IMR-90 (cell line): ENCODE measurements around the gene SLC6A20. TPM values are rescaled to one million over a fixed set of nuclear protein-coding genes. Genes with fewer than 3 reads are reported as not detected.

Source experiments
- ATAC-seq: fragments of 200-7000 bp; cut with Tn5 transposase; 2 replicates; pipeline ENCODE4 v1.9.1; 2020; ENCODE audit warnings: low read depth, mild to moderate bottlenecking, moderate library complexity
- BruUV-seq: library from RNA; stranded (reverse); fragments of 400-500 nt; replicated peaks from 2 replicates; lab custom pipeline; 2021; lab: Mats Ljungman, UMichigan
- CTCF ChIA-PET: fragments of 300-600 bp; formaldehyde crosslinking; extraction: SDS; loops from one replicate; lab custom pipeline; 2021; ENCODE audit warnings: antibody characterized with exemption; lab: Yijun Ruan, JAX
- POLR2A ChIA-PET: fragments of 300-600 bp; sonication (Branson Sonifier 250); formaldehyde crosslinking; loops from one replicate; lab custom pipeline; 2022; ENCODE audit warnings: antibody characterized with exemption; ENCODE audit not compliant: unreplicated experiment; lab: Charles Lee
- DNase-seq: peaks from one replicate; pipeline ENCODE4 v3.0.0; 2013
- H2AFZ ChIP-seq: replicated peaks from 2 replicates; pipeline ENCODE3; 2013; ENCODE audit warnings: low read length, mild to moderate bottlenecking; ENCODE audit not compliant: poor library complexity
- H2AK5ac ChIP-seq: 2 replicates; pipeline ENCODE4 v1.6.1; 2013; ENCODE audit warnings: low read depth, low read length, inconsistent platforms
- H2AK9ac ChIP-seq: replicated peaks from 2 replicates; pipeline ENCODE3; 2013; ENCODE audit warnings: mild to moderate bottlenecking, low read depth, low read length, moderate library complexity; ENCODE audit not compliant: poor library complexity
- H2BK120ac ChIP-seq: 2 replicates; pipeline ENCODE4 v1.6.1; 2013; ENCODE audit warnings: low read depth, low read length, inconsistent platforms
- H2BK15ac ChIP-seq: 3 replicates; pipeline ENCODE4 v1.6.1; 2013; ENCODE audit warnings: low read depth, low read length, inconsistent platforms
- H2BK20ac ChIP-seq: 2 replicates; pipeline ENCODE4 v1.6.1; 2013; ENCODE audit warnings: low read depth, mild to moderate bottlenecking, inconsistent platforms, low read length, moderate library complexity
- H2BK5ac ChIP-seq: 2 replicates; pipeline ENCODE4 v1.6.1; 2013; ENCODE audit warnings: mild to moderate bottlenecking, low read depth, low read length, inconsistent platforms; ENCODE audit not compliant: poor library complexity, severe bottlenecking
- H3K14ac ChIP-seq: replicated peaks from 2 replicates; pipeline ENCODE4 v1.6.1; 2013; ENCODE audit warnings: low read depth, low read length, inconsistent platforms
- H3K18ac ChIP-seq: 2 replicates; pipeline ENCODE4 v1.6.1; 2013; ENCODE audit warnings: low read depth, low read length, control low read depth
- H3K23ac ChIP-seq: 2 replicates; pipeline ENCODE4 v1.6.1; 2013; ENCODE audit warnings: low read depth, low read length, inconsistent platforms
- H3K27ac ChIP-seq: 2 replicates; pipeline ENCODE4 v1.5.1; 2013; ENCODE audit warnings: mild to moderate bottlenecking, control low read depth, low read length; ENCODE audit not compliant: insufficient read depth
- H3K27me3 ChIP-seq: 2 replicates; pipeline ENCODE4 v1.6.1; 2013; ENCODE audit warnings: low read length; ENCODE audit not compliant: control insufficient read depth, insufficient read depth
- H3K36me3 ChIP-seq: 2 replicates; pipeline ENCODE4 v1.6.1; 2013; ENCODE audit warnings: low read length, mixed read lengths; ENCODE audit not compliant: control insufficient read depth, insufficient read depth
- H3K4ac ChIP-seq: 2 replicates; pipeline ENCODE4 v1.6.1; 2013; ENCODE audit warnings: low read depth, low read length, inconsistent platforms
- H3K4me1 ChIP-seq: 2 replicates; pipeline ENCODE4 v1.6.1; 2013; ENCODE audit warnings: low read length, mixed read lengths; ENCODE audit not compliant: control insufficient read depth, insufficient read depth
- H3K4me2 ChIP-seq: 2 replicates; pipeline ENCODE4 v1.6.1; 2013; ENCODE audit warnings: low read depth, mild to moderate bottlenecking, control low read depth, low read length, moderate library complexity
- H3K4me3 ChIP-seq: 2 replicates; pipeline ENCODE4 v1.5.1; 2013; ENCODE audit warnings: low read depth, mild to moderate bottlenecking, control low read depth, low read length, moderate library complexity; ENCODE audit not compliant: insufficient read depth
- H3K56ac ChIP-seq: 2 replicates; pipeline ENCODE4 v1.6.1; 2013; ENCODE audit warnings: low read length, inconsistent platforms; ENCODE audit not compliant: insufficient read depth; ENCODE audit errors: extremely low read depth
- H3K79me1 ChIP-seq, 2 experiments: 2 replicates each; pipeline ENCODE4 v1.6.1; 2013; ENCODE audit warnings: low read length in 2 of 2, inconsistent platforms in 1 of 2, low read depth in 1 of 2
- H3K9ac ChIP-seq: 2 replicates; pipeline ENCODE4 v1.6.1; 2013; ENCODE audit warnings: low read depth, low read length, control low read depth
- H3K9me1 ChIP-seq: 2 replicates; pipeline ENCODE4 v1.6.1; 2013; ENCODE audit warnings: low read length, inconsistent platforms; ENCODE audit not compliant: insufficient read depth
- H3K9me3 ChIP-seq: 2 replicates; pipeline ENCODE4 v1.6.1; 2013; ENCODE audit warnings: low read length; ENCODE audit not compliant: control insufficient read depth, insufficient read depth
- H4K20me1 ChIP-seq: 2 replicates; pipeline ENCODE4 v1.6.1; 2013; ENCODE audit warnings: low read length, inconsistent platforms; ENCODE audit not compliant: insufficient read depth
- H4K5ac ChIP-seq: 2 replicates; pipeline ENCODE4 v1.6.1; 2013; ENCODE audit warnings: mild to moderate bottlenecking, low read depth, low read length, control low read depth
- H4K8ac ChIP-seq, 2 experiments: 2 replicates each; pipeline ENCODE4 v1.6.1; 2013; ENCODE audit warnings: low read depth in 2 of 2, low read length in 2 of 2, control low read depth in 1 of 2, inconsistent platforms in 1 of 2
- H4K91ac ChIP-seq: 2 replicates; pipeline ENCODE4 v1.6.1; 2013; ENCODE audit warnings: low read depth, low read length, inconsistent platforms; ENCODE audit not compliant: insufficient read depth
- CEBPB ChIP-seq: IDR thresholded peaks from 2 replicates; pipeline ENCODE4 v1.6.1; 2012; ENCODE audit warnings: low read depth, low read length, improper control_type of control experiment
- CHD1 ChIP-seq: IDR thresholded peaks from 2 replicates; pipeline ENCODE4 v1.6.1; 2012; ENCODE audit warnings: low read depth, low read length, improper control_type of control experiment
- MAZ ChIP-seq: IDR thresholded peaks from 2 replicates; pipeline ENCODE4 v1.6.1; 2012; ENCODE audit warnings: low read depth, mild to moderate bottlenecking, low read length, improper control_type of control experiment, moderate library complexity, borderline replicate concordance
- MXI1 ChIP-seq: IDR thresholded peaks from 2 replicates; pipeline ENCODE4 v1.6.1; 2012; ENCODE audit warnings: low read depth, mild to moderate bottlenecking, low read length, moderate library complexity, borderline replicate concordance
- NFE2L2 ChIP-seq: fragments of 150-350 bp; IDR thresholded peaks from 2 replicates; pipeline ENCODE4 v1.6.1; 2016; ENCODE audit warnings: low read depth, mild to moderate bottlenecking, low read length
- RAD21 ChIP-seq: IDR thresholded peaks from 2 replicates; pipeline ENCODE4 v1.6.1; 2012; ENCODE audit warnings: low read length, improper control_type of control experiment
- RCOR1 ChIP-seq: IDR thresholded peaks from 2 replicates; pipeline ENCODE4 v1.6.1; 2012; ENCODE audit warnings: mild to moderate bottlenecking, low read length, improper control_type of control experiment; ENCODE audit not compliant: insufficient replicate concordance
- RFX5 ChIP-seq: IDR thresholded peaks from 2 replicates; pipeline ENCODE4 v1.8.0; 2012; ENCODE audit warnings: low read depth, mild to moderate bottlenecking, low read length, moderate library complexity
- SMC3 ChIP-seq: fragments of 150-350 bp; IDR thresholded peaks from 2 replicates; pipeline ENCODE4 v1.6.1; 2016; ENCODE audit warnings: low read depth, mild to moderate bottlenecking, antibody characterized with exemption, low read length, moderate library complexity
- WGBS, 2 experiments: methylation state at CpG; one replicate each; pipeline versions ENCODE4 v1.1.5 to v1.1.7; 2013; ENCODE audit warnings: missing lambda C conversion rate in 2 of 2; ENCODE audit not compliant: insufficient read length in 1 of 2; ENCODE audit errors: extremely low coverage in 2 of 2; 5-methylcytosine and 5-hydroxymethylcytosine counted together
- dilution Hi-C: fragments of 300-500 bp; cut with HindIII; formaldehyde crosslinking; loops from one replicate; pipeline ENCODE4 v1.14.3; 2018; ENCODE audit warnings: low sequenced_read_pairs; ENCODE audit not compliant: unreplicated experiment
- in situ Hi-C: fragments of 300-500 bp; cut with MboI; formaldehyde crosslinking; loops from 3 replicates; pipeline ENCODE4 v1.14.3; 2019; ENCODE audit warnings: low sequenced_read_pairs, inconsistent platforms, mixed read lengths
- intact Hi-C: fragments of 100-400 bp; cut with micrococcal nuclease; formaldehyde crosslinking; loops from 2 replicates; pipeline ENCODE4 v1.10.0; 2022
- polyA plus RNA-seq, 3 experiments: library from polyadenylated mRNA; depleted of rRNA; stranded (reverse); fragments of >200 nt; gene quantifications; 2 replicates each; pipeline ENCODE4 v1.2.3, GENCODE V29; 2012; ENCODE audit warnings: low replicate concordance in 1 of 3
- total RNA-seq: library from RNA; depleted of rRNA; stranded (reverse); fragments of >200 nt; gene quantifications from 2 replicates; pipeline ENCODE4 v1.2.3, GENCODE V29; 2012
- TF ChIP-seq, protein P1 (sequence below): fragments of 150-350 bp; IDR thresholded peaks from 2 replicates; pipeline ENCODE4 v1.6.1; 2016; ENCODE audit warnings: low read depth, mild to moderate bottlenecking, low read length, moderate library complexity, borderline replicate concordance
- TF ChIP-seq, protein P2 (sequence below): conservative IDR thresholded peaks from 2 replicates; pipeline ENCODE4 v1.5.1; 2012; ENCODE audit warnings: mild to moderate bottlenecking, low read depth, low read length, improper control_type of control experiment

SLC6A20 gene
- total and polyA plus RNA-seq, 2 of the 4 experiments (the other 2 are of a cell fraction): not detected

DNA sequence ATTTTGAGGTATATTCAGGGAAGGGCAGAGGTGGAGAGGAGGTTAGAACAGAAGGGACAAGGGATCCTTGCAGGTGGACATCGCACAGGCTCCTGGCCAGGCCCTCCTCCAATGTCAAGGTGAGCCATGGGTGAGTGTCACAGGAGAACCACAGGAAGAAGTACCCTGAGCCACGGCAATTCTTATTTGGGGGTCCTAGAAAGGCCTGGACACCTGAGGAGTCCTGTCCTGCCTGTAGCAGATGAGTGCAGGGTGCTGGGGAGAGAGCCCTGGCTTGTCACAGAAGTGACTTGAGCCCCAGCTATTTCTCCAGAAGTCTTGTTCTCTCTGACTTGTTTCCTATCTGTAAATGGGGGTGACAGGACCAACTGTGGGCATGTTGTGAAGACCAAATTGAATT lies 4.3 kb downstream of the SLC6A20 start:
- Histone ChIP-seq H3K36me3 (no peaks in the 10 kb centered on the region), H3K4ac (no peak overlapping the region), H2BK5ac (no peak overlapping the region), H3K14ac (no peak overlapping the region), H3K27me3 (peaks cover 78% of the 10 kb centered on the region), H4K8ac (no peak overlapping the region), H4K5ac (no peak overlapping the region), H3K9me1 (peaks cover 2% of the 10 kb centered on the region; the same call in 1 of the 2 replicates), H2BK20ac (no peak overlapping the region), H3K18ac (no peak overlapping the region), H3K27ac (no peak overlapping the region), H3K79me1 (no peaks in the 10 kb centered on the region), H3K4me1 (peaks cover 5% of the 10 kb centered on the region; the same call in 1 of the 2 replicates), H3K9ac (no peak overlapping the region), H2AK9ac (no peak overlapping the region), H3K4me2 (no peak overlapping the region), H3K56ac (no peak overlapping the region), H2AK5ac (no peak overlapping the region), H2BK15ac (no peak overlapping the region), H4K20me1 (no peaks in the 10 kb centered on the region; the same call in 1 of the 2 replicates), H3K9me3 (peaks cover 6% of the 10 kb centered on the region), H3K4me3 (no peak overlapping the region), H4K91ac (no peak overlapping the region), H2BK120ac (no peak overlapping the region), H3K23ac (no peak overlapping the region), H2AFZ (no peak overlapping the region)
- DNase-seq (no peak), ATAC-seq (no peak)
- TF ChIP-seq RAD21: no peak
- TF ChIP-seq MAZ: no peak
- no peak for TF ChIP-seq SMC3
- no peak for TF ChIP-seq RFX5
- TF ChIP-seq MXI1: no peak
- no peak for TF ChIP-seq NFE2L2
- TF ChIP-seq, protein P1, sequence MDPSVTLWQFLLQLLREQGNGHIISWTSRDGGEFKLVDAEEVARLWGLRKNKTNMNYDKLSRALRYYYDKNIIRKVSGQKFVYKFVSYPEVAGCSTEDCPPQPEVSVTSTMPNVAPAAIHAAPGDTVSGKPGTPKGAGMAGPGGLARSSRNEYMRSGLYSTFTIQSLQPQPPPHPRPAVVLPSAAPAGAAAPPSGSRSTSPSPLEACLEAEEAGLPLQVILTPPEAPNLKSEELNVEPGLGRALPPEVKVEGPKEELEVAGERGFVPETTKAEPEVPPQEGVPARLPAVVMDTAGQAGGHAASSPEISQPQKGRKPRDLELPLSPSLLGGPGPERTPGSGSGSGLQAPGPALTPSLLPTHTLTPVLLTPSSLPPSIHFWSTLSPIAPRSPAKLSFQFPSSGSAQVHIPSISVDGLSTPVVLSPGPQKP: no peak
- TF ChIP-seq RCOR1: no peak
- TF ChIP-seq CHD1: no peak
- TF ChIP-seq CEBPB: no peak
- TF ChIP-seq, protein P2, sequence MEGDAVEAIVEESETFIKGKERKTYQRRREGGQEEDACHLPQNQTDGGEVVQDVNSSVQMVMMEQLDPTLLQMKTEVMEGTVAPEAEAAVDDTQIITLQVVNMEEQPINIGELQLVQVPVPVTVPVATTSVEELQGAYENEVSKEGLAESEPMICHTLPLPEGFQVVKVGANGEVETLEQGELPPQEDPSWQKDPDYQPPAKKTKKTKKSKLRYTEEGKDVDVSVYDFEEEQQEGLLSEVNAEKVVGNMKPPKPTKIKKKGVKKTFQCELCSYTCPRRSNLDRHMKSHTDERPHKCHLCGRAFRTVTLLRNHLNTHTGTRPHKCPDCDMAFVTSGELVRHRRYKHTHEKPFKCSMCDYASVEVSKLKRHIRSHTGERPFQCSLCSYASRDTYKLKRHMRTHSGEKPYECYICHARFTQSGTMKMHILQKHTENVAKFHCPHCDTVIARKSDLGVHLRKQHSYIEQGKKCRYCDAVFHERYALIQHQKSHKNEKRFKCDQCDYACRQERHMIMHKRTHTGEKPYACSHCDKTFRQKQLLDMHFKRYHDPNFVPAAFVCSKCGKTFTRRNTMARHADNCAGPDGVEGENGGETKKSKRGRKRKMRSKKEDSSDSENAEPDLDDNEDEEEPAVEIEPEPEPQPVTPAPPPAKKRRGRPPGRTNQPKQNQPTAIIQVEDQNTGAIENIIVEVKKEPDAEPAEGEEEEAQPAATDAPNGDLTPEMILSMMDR: no peak
- WGBS, 2 experiments: no CpG with 5 or more reads among the region's 2 CpGs
- intact Hi-C loops (no loop called here), in situ Hi-C loops (no loop called here), dilution Hi-C loops (no loop called here)
- BruUV-seq: no TSS peak
- CTCF ChIA-PET: no interaction called here
- POLR2A ChIA-PET: no interaction called here
